Neural progenitor cell (in vitro differentiated cells): ENCODE data around the gene GKN1.

ENCODE experiments used
- CTCF ChIP-seq: fragments of 200-600 bp; sonication (generic); IDR thresholded peaks from 2 replicates; pipeline ENCODE4 v1.5.1; 2017; ENCODE audit warnings: antibody characterized with exemption, mild to moderate bottlenecking
- EZH2 ChIP-seq: fragments of 200-600 bp; sonication (generic); IDR thresholded peaks from 2 replicates; pipeline ENCODE4 v1.6.1; 2017; ENCODE audit warnings: antibody characterized with exemption, mild to moderate bottlenecking, moderate library complexity
- EZH2phosphoT487 ChIP-seq: fragments of 200-600 bp; sonication (generic); IDR thresholded peaks from 2 replicates; pipeline ENCODE4 v1.6.1; 2017; ENCODE audit warnings: antibody characterized with exemption

GRCh38 chr2:69021727-69022126, 47.3 kb downstream of the GKN1 start:
- no peak for TF ChIP-seq CTCF
- TF ChIP-seq EZH2: no peak
- no peak for TF ChIP-seq EZH2phosphoT487
